A549 (cell line): ENCODE results near the gene IL2RA. TPM values are rescaled to one million over a fixed set of nuclear protein-coding genes. Genes with fewer than 3 reads are reported as not detected.

ENCODE experiments used
- ATAC-seq, 2 experiments: fragments of 200-7000 bp in 1 of 2; fragments of >200 bp in 1 of 2; cut with Nextera tagmentation in 1 of 2; cut with Tn5 transposase in 1 of 2; 3 replicates each; pipeline versions ENCODE4 v1.8.0 to v1.9.1; 2018 to 2020; ENCODE audit warnings: mild to moderate bottlenecking in 1 of 2, moderate library complexity in 1 of 2
- CTCF ChIA-PET: fragments of 300-600 bp; sonication (Branson Sonifier 250); formaldehyde crosslinking; extraction: SDS; loops from one replicate; lab custom pipeline; 2021; ENCODE audit warnings: antibody characterized with exemption, inconsistent platforms; lab: Yijun Ruan, JAX
- POLR2A ChIA-PET: fragments of 350-600 bp; formaldehyde crosslinking; extraction: SDS; loops from one replicate; lab custom pipeline; 2021; ENCODE audit warnings: antibody characterized with exemption, inconsistent platforms; lab: Yijun Ruan, JAX
- DNase-seq, 2 experiments: peaks; one replicate each; pipeline versions ENCODE4 v3.0.0 to v3.0.0-alpha.2; 2011 to 2016; ENCODE audit warnings: low read depth in 1 of 2, low spot score in 1 of 2
- FAIRE-seq: peaks from 2 replicates; lab custom pipeline; 2011; peaks lifted over from hg19 to GRCh38; lab: Jason Lieb, UNC
- H3K27ac ChIP-seq, 2 experiments: fragments of >200 bp; sonication (Bioruptor Twin); formaldehyde crosslinking; 3 replicates each; pipeline ENCODE4 v1.5.1; 2016 to 2017
- H3K4me1 ChIP-seq: fragments of >200 bp; sonication (Bioruptor Twin); formaldehyde crosslinking; 3 replicates; pipeline ENCODE4 v1.6.1; 2016
- H3K4me2 ChIP-seq: fragments of >200 bp; sonication (Bioruptor Twin); formaldehyde crosslinking; 3 replicates; pipeline ENCODE4 v1.6.1; 2016
- H3K4me3 ChIP-seq: fragments of >200 bp; sonication (Bioruptor Twin); formaldehyde crosslinking; 3 replicates; pipeline ENCODE4 v1.5.1; 2016
- H3K9me3 ChIP-seq: fragments of >200 bp; sonication (Bioruptor Twin); formaldehyde crosslinking; 3 replicates; pipeline ENCODE4 v1.6.1; 2016
- BHLHE40 ChIP-seq: IDR thresholded peaks from 2 replicates; pipeline ENCODE4 v1.6.1; 2012; ENCODE audit warnings: low read depth, low read length, inconsistent platforms
- CBX2 ChIP-seq: fragments of 200-600 bp; sonication (generic); IDR thresholded peaks from 2 replicates; pipeline ENCODE4 v1.6.1; 2016; ENCODE audit warnings: low read depth, mild to moderate bottlenecking, borderline replicate concordance
- FOXS1 ChIP-seq: fragments of 250-450 bp; sonication (Bioruptor Pico); IDR thresholded peaks from 2 replicates; pipeline ENCODE4 v1.5.0; 2020; ENCODE audit warnings: mild to moderate bottlenecking, moderate library complexity
- HDAC2 ChIP-seq: fragments of 200-600 bp; sonication (generic); IDR thresholded peaks from 2 replicates; pipeline ENCODE4 v1.6.1; 2016
- HEYL ChIP-seq: fragments of 250-450 bp; sonication (Bioruptor Pico); IDR thresholded peaks from 2 replicates; pipeline ENCODE4 v1.8.0; 2021; ENCODE audit warnings: mild to moderate bottlenecking, moderate library complexity
- HOXA7 ChIP-seq: fragments of 250-450 bp; sonication (Bioruptor Pico); IDR thresholded peaks from 2 replicates; pipeline ENCODE4 v1.5.0; 2020; ENCODE audit warnings: mild to moderate bottlenecking, moderate library complexity
- JUN ChIP-seq, 2 experiments: fragments of >200 bp; sonication (Bioruptor Twin); formaldehyde crosslinking; IDR thresholded peaks; 2 replicates in 1 of 2; 3 replicates in 1 of 2; pipeline ENCODE4 v1.6.1; 2016 to 2017
- KDM5A ChIP-seq: fragments of 200-600 bp; sonication (generic); IDR thresholded peaks from 2 replicates; pipeline ENCODE4 v1.6.1; 2016; ENCODE audit warnings: antibody characterized with exemption, mild to moderate bottlenecking
- MYC ChIP-seq: IDR thresholded peaks from 2 replicates; pipeline ENCODE4 v1.6.1; 2012; ENCODE audit warnings: mild to moderate bottlenecking, inconsistent platforms, low read length, improper control_type of control experiment, borderline replicate concordance
- NPAS2 ChIP-seq: fragments of 250-450 bp; sonication (Bioruptor Pico); IDR thresholded peaks from 2 replicates; pipeline ENCODE4 v1.8.0; 2022; ENCODE audit warnings: mild to moderate bottlenecking, moderate library complexity, borderline replicate concordance
- NR3C1 ChIP-seq: fragments of >200 bp; sonication (Bioruptor Twin); formaldehyde crosslinking; IDR thresholded peaks from 3 replicates; pipeline ENCODE4 v1.6.1; 2017
- PHF8 ChIP-seq: fragments of 200-600 bp; sonication (generic); IDR thresholded peaks from 2 replicates; pipeline ENCODE4 v1.6.1; 2016; ENCODE audit warnings: low read depth, mild to moderate bottlenecking, antibody characterized with exemption, moderate library complexity, borderline replicate concordance
- RCOR1 ChIP-seq: fragments of 150-350 bp; IDR thresholded peaks from 2 replicates; pipeline ENCODE4 v1.6.1; 2014; ENCODE audit warnings: antibody characterized with exemption, low read length, low read depth
- RNF2 ChIP-seq: fragments of 200-600 bp; sonication (generic); IDR thresholded peaks from 2 replicates; pipeline ENCODE4 v1.6.1; 2016; ENCODE audit warnings: low read depth, mild to moderate bottlenecking, antibody characterized with exemption, moderate library complexity, borderline replicate concordance
- SREBF2 ChIP-seq: fragments of 450-650 bp; IDR thresholded peaks from 2 replicates; pipeline ENCODE4 v1.6.1; 2014; ENCODE audit warnings: mild to moderate bottlenecking, moderate library complexity
- TP53 ChIP-seq: fragments of 250-450 bp; sonication (Bioruptor Pico); IDR thresholded peaks from 2 replicates; pipeline ENCODE4 v1.5.0; 2021; ENCODE audit warnings: mild to moderate bottlenecking, moderate library complexity
- USF2 ChIP-seq: fragments of 450-650 bp; IDR thresholded peaks from 2 replicates; pipeline ENCODE4 v1.6.1; 2014; ENCODE audit warnings: antibody characterized with exemption
- WGBS: methylation state at CpG from one replicate; pipeline ENCODE4 v1.1.6; 2017; ENCODE audit errors: missing lambda C conversion rate; 5-methylcytosine and 5-hydroxymethylcytosine counted together
- polyA plus RNA-seq, 4 experiments: library from polyadenylated mRNA; depleted of rRNA in 3 of 4; stranded (reverse); fragments of >200 nt; fragmentation: RNase III in 1 of 4; extraction: RNeasy Plus Mini Kit Qiagen cat#74134 plus additional on column Dnase treatment in 1 of 4; gene quantifications; 2 replicates in 3 of 4; 3 replicates in 1 of 4; pipeline ENCODE4 v1.2.3, GENCODE V29; 2011 to 2017
- TF ChIP-seq, protein P1 (sequence below): IDR thresholded peaks from 2 replicates; pipeline ENCODE4 v1.6.1; 2012

The IL2RA gene
- polyA plus RNA-seq, 2 of the 4 experiments (the other 2 are of a cell fraction) = not detected

DNA sequence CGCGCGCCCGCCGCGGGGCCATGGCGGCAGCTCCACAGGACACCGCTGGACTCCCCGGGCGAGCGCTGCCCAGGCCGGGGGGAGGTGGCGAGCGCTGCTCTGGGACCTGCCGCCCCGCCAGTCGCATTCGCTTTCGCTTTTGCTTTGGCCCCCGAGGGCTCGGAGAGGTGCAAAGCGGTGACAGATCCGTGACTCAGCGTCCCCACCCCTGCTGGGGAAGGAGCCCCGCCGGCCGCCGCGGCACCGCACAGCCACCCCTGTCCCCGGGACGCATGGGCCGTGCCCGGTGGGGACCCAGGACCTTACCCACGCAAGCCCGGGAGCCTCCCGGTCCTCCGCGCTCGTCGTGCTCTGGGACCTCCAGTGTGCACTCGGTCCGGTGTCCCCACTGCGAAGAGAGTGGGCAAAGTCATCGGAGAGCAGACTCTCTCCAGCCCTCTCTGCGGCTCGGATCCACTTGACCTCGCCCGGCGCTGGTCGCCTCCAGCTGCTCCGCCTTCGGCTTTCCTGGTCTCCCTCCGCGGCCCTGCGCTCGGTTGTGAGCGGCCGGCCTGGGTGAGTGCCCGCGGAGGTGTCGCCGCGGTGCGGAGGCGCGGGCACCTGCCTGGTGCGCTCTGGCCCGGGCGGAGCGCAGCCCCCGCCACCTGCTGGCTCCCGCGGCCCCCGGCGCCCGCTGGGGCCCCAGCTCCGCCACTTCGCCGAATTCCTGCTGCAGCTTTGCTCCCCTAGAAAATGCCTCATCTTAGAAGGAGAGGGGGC, 84.5 kb downstream of the IL2RA start, which contains the start of gene IL15RA (continued):
- no peak for TF ChIP-seq NR3C1

DNA sequence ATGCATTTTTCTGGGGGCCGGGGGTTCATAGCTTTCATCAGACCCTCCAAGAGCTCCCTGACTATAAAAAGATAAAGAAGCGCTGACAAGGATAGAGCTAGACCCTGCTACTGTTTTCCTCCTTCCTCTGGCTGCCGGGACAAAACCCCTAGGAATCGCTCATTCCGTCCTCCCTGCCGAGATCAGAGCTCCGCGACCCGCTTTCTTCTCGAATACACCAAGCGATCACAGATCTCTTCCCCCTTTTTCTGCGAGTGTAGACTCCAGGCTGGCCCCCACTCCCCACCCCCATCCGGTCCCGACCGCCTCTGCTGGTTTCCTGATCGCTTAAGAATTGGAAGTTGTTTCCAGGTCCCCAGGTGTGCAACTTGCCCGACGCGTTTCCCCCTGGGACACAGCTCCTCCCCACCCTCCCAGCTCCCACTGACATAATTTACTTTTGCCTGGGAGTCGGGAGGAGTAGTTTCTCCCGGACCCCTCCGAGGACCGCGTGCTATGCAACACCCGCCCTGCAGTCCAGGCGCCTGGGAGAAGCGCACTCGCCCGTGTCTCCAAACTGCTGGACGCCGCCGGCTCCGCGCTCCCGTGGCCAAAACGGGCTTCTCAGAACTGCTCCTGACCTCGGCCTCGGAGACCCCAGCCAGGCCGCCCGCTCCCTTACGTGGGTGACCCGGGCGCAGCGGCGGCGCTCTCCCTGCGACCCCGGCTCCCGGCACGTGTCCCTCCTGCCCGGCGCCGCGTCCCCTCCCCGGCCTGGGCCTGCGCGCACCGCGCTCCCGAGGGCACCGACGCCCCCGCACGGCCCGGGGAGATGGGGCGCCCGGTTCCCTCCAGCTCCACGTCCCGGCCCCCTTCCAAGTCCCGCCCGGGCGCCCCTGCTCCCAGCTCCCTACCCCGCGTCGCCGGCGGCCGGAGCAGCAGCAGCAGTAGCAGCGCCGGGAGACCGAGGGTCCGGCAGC, 85.4 kb downstream of the IL2RA start:
- DNase-seq (peak; percentile 39 to 55), FAIRE-seq (no peak), ATAC-seq (peak; percentile 56 to 59)
- Histone ChIP-seq H3K9me3 (no peaks in the 10 kb centered on the region), H3K4me1 (0 out of 3 replicates have a peak, but pooled peaks cover 4% of the 10 kb centered on the region), H3K4me2 (peak overlapping the region; percentile 97), H3K4me3 (peak overlapping the region; percentile 75), H3K27ac (peak overlapping the region; percentile 64 to 85)
- TF ChIP-seq KDM5A (no peak), MYC (no peak), RCOR1 (no peak), HDAC2 (0 out of 2 replicates have a peak, but pooled peaks have one; percentile 71), FOXS1 (CRISPR knock-in tag) (no peak), PHF8 (no peak)
- TF ChIP-seq, protein P1, sequence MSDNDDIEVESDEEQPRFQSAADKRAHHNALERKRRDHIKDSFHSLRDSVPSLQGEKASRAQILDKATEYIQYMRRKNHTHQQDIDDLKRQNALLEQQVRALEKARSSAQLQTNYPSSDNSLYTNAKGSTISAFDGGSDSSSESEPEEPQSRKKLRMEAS = peak; percentile 38; the same call in 1 of the 2 replicates
- WGBS = 66% methylated on average over 18 of the region's 82 CpGs
- ChIA-PET POLR2A (interaction anchor here (0.8 to 1.6 kb wide), 2 partner anchors 26 to 87 kb away, joined by 4 to 7 read pairs; partner anchors contain the start of genes ANKRD16 and FBH1), CTCF (interaction anchor here (0.8 to 2.4 kb wide), 12 partner anchors 12 to 425 kb away, joined by 3 to 9 read pairs (median 4); no protein-coding TSS in a partner anchor)

DNA sequence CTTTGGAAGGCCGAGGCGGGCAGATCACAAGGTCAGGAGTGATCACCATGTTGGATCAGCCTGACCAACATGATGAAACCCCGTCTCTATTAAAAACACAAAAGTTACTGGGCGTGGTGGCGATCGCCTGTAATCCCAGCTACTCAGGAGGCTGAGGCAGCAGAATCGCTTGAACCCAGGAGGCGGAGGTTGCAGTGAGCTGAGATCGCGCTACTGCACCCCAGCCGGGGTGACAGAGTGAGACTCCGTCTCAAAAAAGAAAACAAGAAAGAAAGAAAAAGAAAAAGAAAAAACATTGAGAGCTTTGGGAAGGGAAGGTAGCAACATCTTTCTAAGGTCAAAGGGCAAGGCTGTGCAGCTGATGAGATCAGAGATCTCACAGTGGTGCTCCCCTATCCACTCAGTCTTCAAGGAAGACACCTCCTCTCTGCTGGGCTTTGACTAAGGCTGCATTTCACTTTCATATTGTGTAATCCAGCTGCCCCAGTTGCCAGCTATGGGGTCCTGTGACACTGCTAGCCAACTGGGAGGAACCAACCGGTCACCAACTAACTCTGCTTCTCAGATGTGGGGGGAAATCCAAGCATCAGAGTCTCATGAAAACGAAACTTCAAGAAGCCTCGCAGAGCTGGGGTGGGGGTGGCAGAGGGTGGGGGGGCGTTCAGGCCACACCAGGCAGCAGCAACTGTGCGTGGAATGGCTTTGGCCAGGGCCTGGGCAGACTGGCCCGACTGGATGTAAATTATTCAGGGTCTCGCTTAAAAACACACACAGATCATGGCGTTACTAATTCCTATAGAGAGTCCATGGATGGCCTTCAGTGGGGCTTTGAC, 86.3 kb downstream of the IL2RA start:
- Histone ChIP-seq H3K9me3 (no peaks in the 10 kb centered on the region), H3K4me2 (no peak overlapping the region; the same call in 2 of the 3 replicates), H3K27ac (no peak overlapping the region), H3K4me1 (0 out of 3 replicates have a peak, but pooled peaks cover 4% of the 10 kb centered on the region), H3K4me3 (no peak overlapping the region)
- 90% methylated on average over 20 of the region's 20 CpGs for WGBS
- DNase-seq (no peak), FAIRE-seq (no peak), ATAC-seq (no peak)
- ChIA-PET POLR2A (interaction anchor here (0.8 kb wide), 1 partner anchor 25 kb away, joined by 7 read pairs; no protein-coding TSS in a partner anchor), CTCF (interaction anchor here (0.8 to 2.4 kb wide), 8 partner anchors 22 to 226 kb away, joined by 3 to 9 read pairs (median 4); partner anchors contain the start of gene PFKFB3)
- TF ChIP-seq MYC (no peak), RNF2 (no peak), HEYL (CRISPR knock-in tag) (no peak), JUN (IDR thresholded peaks at IDR 0.05) (no peak), SREBF2 (no peak), NPAS2 (CRISPR knock-in tag) (no peak), USF2 (no peak), TP53 (CRISPR knock-in tag) (no peak), CBX2 (no peak), BHLHE40 (no peak), HDAC2 (no peak), KDM5A (no peak), HOXA7 (no peak)
- TF ChIP-seq, all 56 proteins: peak for 0
